Neural cell (in vitro differentiated cells): ENCODE results near the gene PLVAP.

ENCODE experiments used
- CTCF ChIP-seq: fragments of 450-650 bp; IDR thresholded peaks from 2 replicates; pipeline ENCODE4 v1.5.1; 2014; ENCODE audit warnings: antibody characterized with exemption, mild to moderate bottlenecking, moderate library complexity; ENCODE audit not compliant: poor library complexity, severe bottlenecking
- EP300 ChIP-seq: fragments of 450-650 bp; conservative IDR thresholded peaks from 2 replicates; pipeline ENCODE4 v1.6.1; 2014; ENCODE audit warnings: antibody characterized with exemption, mild to moderate bottlenecking, moderate library complexity; ENCODE audit not compliant: poor library complexity, severe bottlenecking
- EZH2 ChIP-seq: fragments of 200-600, 300-800 bp; shearing (Covaris generic), sonication (generic); IDR thresholded peaks from 2 replicates; pipeline ENCODE4 v1.6.1; 2014; ENCODE audit warnings: antibody characterized with exemption, low read length, borderline replicate concordance, mild to moderate bottlenecking; ENCODE audit not compliant: insufficient read depth, poor library complexity, severe bottlenecking
- MXI1 ChIP-seq: fragments of 450-650 bp; conservative IDR thresholded peaks from 2 replicates; pipeline ENCODE4 v1.6.1; 2014; ENCODE audit warnings: antibody characterized with exemption, mild to moderate bottlenecking; ENCODE audit not compliant: poor library complexity, severe bottlenecking
- POLR2AphosphoS5 ChIP-seq: IDR thresholded peaks from 2 replicates; pipeline ENCODE4 v1.6.1; 2012
- RAD21 ChIP-seq: fragments of 450-650 bp; conservative IDR thresholded peaks from 2 replicates; pipeline ENCODE4 v1.6.1; 2014; ENCODE audit warnings: antibody characterized with exemption, mild to moderate bottlenecking, moderate library complexity
- REST ChIP-seq: IDR thresholded peaks from 2 replicates; pipeline ENCODE4 v1.6.1; 2012; ENCODE audit warnings: borderline replicate concordance
- TAF1 ChIP-seq: IDR thresholded peaks from 2 replicates; pipeline ENCODE4 v1.6.1; 2012; ENCODE audit warnings: low read depth

GRCh38 chr19:17391371-17392151 lies 14.4 kb upstream of the PLVAP start:
- TF ChIP-seq EZH2 (no peak), CTCF (no peak), EP300 (no peak), POLR2AphosphoS5 (no peak), TAF1 (no peak), REST (no peak), MXI1 (peak; percentile 84), RAD21 (no peak)
